GM23338 (cell line): ENCODE measurements around the gene CFLAR. TPM values are rescaled to one million over a fixed set of nuclear protein-coding genes. Genes with fewer than 3 reads are reported as not detected.
A peak's percentile ranks its signal among the peaks of the same experiment; 100 is the strongest.

Experiments used
- ATAC-seq: fragments of 200-7000 bp; cut with Tn5 transposase; 3 replicates; pipeline ENCODE4 v1.9.1; 2020
- DNase-seq: peaks from one replicate; pipeline ENCODE4 v3.0.0-alpha.2; 2015; ENCODE audit warnings: low spot score
- H2AFZ ChIP-seq: fragments of 200-600 bp; sonication (generic); 2 replicates; pipeline ENCODE4 v1.8.0; 2016; ENCODE audit warnings: antibody characterized with exemption, mild to moderate bottlenecking, moderate library complexity
- H3F3A ChIP-seq: fragments of 200-600 bp; sonication (generic); replicated peaks from 2 replicates; pipeline ENCODE4 v1.8.0; 2017; ENCODE audit warnings: antibody characterized with exemption, mixed run types, low read depth
- H3K27ac ChIP-seq: fragments of 200-600 bp; sonication (generic); 2 replicates; pipeline ENCODE4 v1.6.1; 2016; ENCODE audit warnings: low read depth
- H3K27me3 ChIP-seq: fragments of 200-600 bp; sonication (generic); 2 replicates; pipeline ENCODE4 v1.8.0; 2016; ENCODE audit warnings: mild to moderate bottlenecking, mixed run types, moderate library complexity; ENCODE audit not compliant: insufficient read depth
- H3K36me3 ChIP-seq: fragments of 200-600 bp; sonication (generic); 2 replicates; pipeline ENCODE4 v1.8.0; 2016; ENCODE audit warnings: mild to moderate bottlenecking; ENCODE audit not compliant: insufficient read depth
- H3K4me1 ChIP-seq: fragments of 200-600 bp; sonication (generic); 2 replicates; pipeline ENCODE4 v1.8.0; 2016; ENCODE audit warnings: mild to moderate bottlenecking, moderate library complexity; ENCODE audit not compliant: insufficient read depth
- H3K4me2 ChIP-seq: fragments of 200-600 bp; sonication (generic); 2 replicates; pipeline ENCODE4 v1.7.1; 2017; ENCODE audit warnings: mixed run types
- H3K4me3 ChIP-seq: fragments of 200-600 bp; sonication (generic); 2 replicates; pipeline ENCODE4 v1.6.1; 2016; ENCODE audit warnings: mixed run types
- H3K79me2 ChIP-seq: fragments of 200-600 bp; sonication (generic); replicated peaks from 2 replicates; pipeline ENCODE4 v1.8.0; 2017; ENCODE audit warnings: mild to moderate bottlenecking; ENCODE audit not compliant: insufficient read depth
- H3K9me2 ChIP-seq: fragments of 200-600 bp; sonication (generic); 2 replicates; pipeline ENCODE4 v1.8.0; 2017; ENCODE audit not compliant: insufficient read depth
- H4K20me1 ChIP-seq: fragments of 200-600 bp; sonication (generic); replicated peaks from 2 replicates; pipeline ENCODE4 v1.8.0; 2017; ENCODE audit warnings: mild to moderate bottlenecking; ENCODE audit not compliant: insufficient read depth
- H3K27ac Mint-ChIP-seq: 2 replicates; pipeline ENCODE4 v1.8.0; 2020; ENCODE audit warnings: inconsistent platforms, mild to moderate bottlenecking, moderate library complexity, mixed read lengths
- H3K27me3 Mint-ChIP-seq: 3 replicates; pipeline ENCODE4 v1.8.0; 2022; ENCODE audit warnings: low read depth, mild to moderate bottlenecking, moderate library complexity, mixed read lengths, inconsistent platforms; ENCODE audit not compliant: insufficient read depth, poor library complexity
- H3K36me3 Mint-ChIP-seq: 3 replicates; pipeline ENCODE4 v1.8.0; 2021; ENCODE audit warnings: low read depth, mild to moderate bottlenecking, inconsistent platforms, moderate library complexity, mixed read lengths
- H3K4me1 Mint-ChIP-seq: 3 replicates; pipeline ENCODE4 v1.8.0; 2020; ENCODE audit warnings: mild to moderate bottlenecking, inconsistent platforms, mixed read lengths
- H3K4me3 Mint-ChIP-seq: 3 replicates; pipeline ENCODE4 v1.8.0; 2021; ENCODE audit warnings: moderate library complexity, mild to moderate bottlenecking, inconsistent platforms, mixed read lengths
- H3K9me3 Mint-ChIP-seq: 3 replicates; pipeline ENCODE4 v1.8.0; 2020; ENCODE audit warnings: moderate library complexity, mild to moderate bottlenecking, inconsistent platforms, mixed read lengths
- CREB1 ChIP-seq: fragments of 250-450 bp; sonication (Bioruptor Pico); IDR thresholded peaks from 2 replicates; pipeline ENCODE4 v1.5.0; 2020; ENCODE audit warnings: low read depth, mild to moderate bottlenecking, moderate library complexity
- EZH2phosphoT487 ChIP-seq: fragments of 200-600 bp; sonication (generic); IDR thresholded peaks from one replicate; pipeline ENCODE4 v1.8.1; 2018; ENCODE audit warnings: antibody characterized with exemption; ENCODE audit not compliant: unreplicated experiment
- NANOG ChIP-seq: IDR thresholded peaks from 2 replicates; pipeline ENCODE4 v1.6.1; 2016; ENCODE audit warnings: antibody characterized with exemption, borderline replicate concordance
- POLR2AphosphoS5 ChIP-seq: IDR thresholded peaks from 2 replicates; pipeline ENCODE4 v1.6.1; 2016; ENCODE audit warnings: antibody characterized with exemption, low read depth
- ZNF114 ChIP-seq: fragments of 250-450 bp; sonication (Bioruptor Pico); IDR thresholded peaks from 2 replicates; pipeline ENCODE4 v1.5.0; 2020; ENCODE audit warnings: mild to moderate bottlenecking, moderate library complexity
- ZNF331 ChIP-seq: fragments of 250-450 bp; sonication (Bioruptor Pico); IDR thresholded peaks from 2 replicates; pipeline ENCODE4 v1.5.0; 2020; ENCODE audit warnings: low read depth, mild to moderate bottlenecking, moderate library complexity
- polyA plus RNA-seq: library from polyadenylated mRNA; unstranded; fragments of >200 nt; fragmentation: Nextera tagmentation; extraction: Ambion mirVana; gene quantifications from 2 replicates; pipeline ENCODE4 v1.2.1, GENCODE V29; 2016
- total RNA-seq: library from RNA; depleted of rRNA; stranded (reverse); fragments of >200 nt; shearing (Covaris generic); gene quantifications from 2 replicates; pipeline ENCODE4 v1.2.3, GENCODE V29; 2014
- TF ChIP-seq, protein P1 (sequence below): IDR thresholded peaks from one replicate; pipeline ENCODE4 v1.6.1; 2018; ENCODE audit warnings: antibody characterized with exemption; ENCODE audit not compliant: unreplicated experiment
- TF ChIP-seq, protein P2 (sequence below): IDR thresholded peaks from 2 replicates; pipeline ENCODE4 v1.6.1; 2016; ENCODE audit warnings: antibody characterized with exemption
- TF ChIP-seq, protein P3 (sequence below), 2 experiments: fragments of 200-600 bp in 1 of 2; sonication (generic) in 1 of 2; conservative IDR thresholded peaks; 2 replicates each; pipeline versions ENCODE4 v1.5.1 to v1.6.1; 2016 to 2017; ENCODE audit warnings: antibody characterized with exemption in 2 of 2, low read depth in 2 of 2, mild to moderate bottlenecking in 2 of 2, moderate library complexity in 1 of 2

CFLAR gene
- total and polyA plus RNA-seq, 2 experiments from 2014 or later, result 10.1 to 15.1 TPM

DNA sequence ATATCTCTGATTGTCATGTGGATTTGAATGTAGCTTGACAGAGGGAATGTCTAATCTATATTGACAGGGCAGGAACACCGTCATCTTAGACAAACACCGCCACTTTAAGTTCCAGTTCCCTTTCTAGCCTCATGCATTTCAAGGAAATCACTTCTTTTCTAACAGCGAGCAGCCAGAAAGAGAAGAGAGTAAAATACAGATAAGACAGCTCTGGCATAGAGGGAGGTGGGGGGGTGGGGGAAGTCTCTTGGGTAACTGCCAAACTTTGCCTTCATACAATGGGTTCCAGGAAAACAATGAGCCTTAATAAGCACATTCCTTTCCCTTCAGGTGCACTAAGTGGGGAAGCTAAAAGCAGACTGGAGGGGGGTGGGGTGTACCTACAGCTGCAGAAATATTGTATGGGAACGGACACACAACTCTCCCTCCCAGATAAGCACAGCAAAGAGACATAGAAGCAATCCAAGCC lies 104.2 kb downstream of the CFLAR start:
- Mint-ChIP-seq H3K27ac (no peak overlapping the region), H3K4me1 (peaks cover 24% of the 10 kb centered on the region), H3K9me3 (no peaks in the 10 kb centered on the region; the same call in 1 of the 3 replicates), H3K27me3 (peaks cover 2% of the 10 kb centered on the region), H3K4me3 (no peak overlapping the region), H3K36me3 (peaks cover 10% of the 10 kb centered on the region; the same call in 1 of the 3 replicates)
- Histone ChIP-seq H3K9me2 (no peaks in the 10 kb centered on the region; the same call in 1 of the 2 replicates), H3K36me3 (no peaks in the 10 kb centered on the region), H2AFZ (no peak overlapping the region), H3K79me2 (no peaks in the 10 kb centered on the region), H3K4me3 (0 out of 2 replicates have a peak overlapping the region, but pooled peaks have one; percentile 9), H3K4me2 (peak overlapping the region; percentile 64; the same call in 1 of the 2 replicates), H4K20me1 (no peaks in the 10 kb centered on the region), H3K27me3 (no peaks in the 10 kb centered on the region), H3K4me1 (peaks cover 19% of the 10 kb centered on the region), H3K27ac (peak overlapping the region; percentile 80), H3F3A (no peaks in the 10 kb centered on the region)
- ATAC-seq (peak; percentile 88), DNase-seq (peak; percentile 56)
- TF ChIP-seq, protein P1, sequence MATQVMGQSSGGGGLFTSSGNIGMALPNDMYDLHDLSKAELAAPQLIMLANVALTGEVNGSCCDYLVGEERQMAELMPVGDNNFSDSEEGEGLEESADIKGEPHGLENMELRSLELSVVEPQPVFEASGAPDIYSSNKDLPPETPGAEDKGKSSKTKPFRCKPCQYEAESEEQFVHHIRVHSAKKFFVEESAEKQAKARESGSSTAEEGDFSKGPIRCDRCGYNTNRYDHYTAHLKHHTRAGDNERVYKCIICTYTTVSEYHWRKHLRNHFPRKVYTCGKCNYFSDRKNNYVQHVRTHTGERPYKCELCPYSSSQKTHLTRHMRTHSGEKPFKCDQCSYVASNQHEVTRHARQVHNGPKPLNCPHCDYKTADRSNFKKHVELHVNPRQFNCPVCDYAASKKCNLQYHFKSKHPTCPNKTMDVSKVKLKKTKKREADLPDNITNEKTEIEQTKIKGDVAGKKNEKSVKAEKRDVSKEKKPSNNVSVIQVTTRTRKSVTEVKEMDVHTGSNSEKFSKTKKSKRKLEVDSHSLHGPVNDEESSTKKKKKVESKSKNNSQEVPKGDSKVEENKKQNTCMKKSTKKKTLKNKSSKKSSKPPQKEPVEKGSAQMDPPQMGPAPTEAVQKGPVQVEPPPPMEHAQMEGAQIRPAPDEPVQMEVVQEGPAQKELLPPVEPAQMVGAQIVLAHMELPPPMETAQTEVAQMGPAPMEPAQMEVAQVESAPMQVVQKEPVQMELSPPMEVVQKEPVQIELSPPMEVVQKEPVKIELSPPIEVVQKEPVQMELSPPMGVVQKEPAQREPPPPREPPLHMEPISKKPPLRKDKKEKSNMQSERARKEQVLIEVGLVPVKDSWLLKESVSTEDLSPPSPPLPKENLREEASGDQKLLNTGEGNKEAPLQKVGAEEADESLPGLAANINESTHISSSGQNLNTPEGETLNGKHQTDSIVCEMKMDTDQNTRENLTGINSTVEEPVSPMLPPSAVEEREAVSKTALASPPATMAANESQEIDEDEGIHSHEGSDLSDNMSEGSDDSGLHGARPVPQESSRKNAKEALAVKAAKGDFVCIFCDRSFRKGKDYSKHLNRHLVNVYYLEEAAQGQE, result no peak
- TF ChIP-seq ZNF331 (CRISPR knock-in tag), result no peak
- no peak; the same call in 1 of the 2 replicates for TF ChIP-seq CREB1 (CRISPR knock-in tag)

DNA sequence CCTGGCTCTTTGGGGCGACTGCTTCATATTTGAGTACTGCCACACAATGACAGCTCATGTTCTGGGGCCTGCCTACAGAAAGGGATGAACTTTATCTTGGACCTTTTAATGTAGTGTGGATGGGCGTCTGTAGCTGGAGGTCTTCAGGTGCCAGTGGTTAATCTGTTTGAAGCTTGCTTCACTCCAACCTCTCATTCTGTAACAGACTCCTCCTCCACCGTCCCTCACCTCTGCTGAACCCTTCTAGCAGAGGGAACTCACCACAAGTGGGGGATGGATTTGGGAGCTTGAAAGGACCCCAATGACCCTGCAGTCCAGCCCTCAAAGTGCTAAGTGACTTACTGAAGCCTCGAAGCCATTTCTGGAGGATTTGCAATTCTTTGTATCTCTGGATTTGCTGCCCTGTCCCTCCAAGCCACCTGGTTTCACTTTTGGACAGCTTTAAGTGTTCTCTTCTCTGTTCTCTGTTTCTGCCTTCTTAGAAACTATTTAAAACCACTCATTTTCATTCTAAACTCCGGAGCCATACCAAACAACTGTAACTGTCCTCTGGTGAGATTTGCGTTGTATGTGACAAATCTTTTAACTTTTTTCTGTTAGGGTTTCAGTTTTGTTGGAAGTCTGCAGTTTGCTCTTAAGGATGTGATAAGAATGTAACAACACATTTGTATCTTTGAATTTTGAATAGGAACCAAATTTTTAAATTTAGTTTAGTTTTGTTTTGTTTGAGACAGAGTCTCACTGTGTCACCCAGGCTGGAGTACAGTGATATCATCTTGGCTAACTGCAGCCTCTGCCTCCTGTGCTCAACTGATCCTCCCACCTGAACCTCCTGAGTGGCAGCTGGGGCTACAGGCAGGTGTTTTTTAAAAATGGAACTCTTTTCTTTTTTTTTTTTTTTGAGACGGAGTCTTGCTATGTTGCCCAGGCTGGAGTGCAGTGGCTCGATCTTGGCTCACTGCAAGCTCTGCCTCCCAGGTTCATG lies 107.4 kb downstream of the CFLAR start:
- H3K27me3 ChIP-seq, result no peaks in the 10 kb centered on the region
- Mint-ChIP-seq H3K4me1 (peaks cover 24% of the 10 kb centered on the region), H3K27me3 (peaks cover 2% of the 10 kb centered on the region), H3K4me3 (no peak overlapping the region), H3K36me3 (peaks cover 10% of the 10 kb centered on the region; the same call in 1 of the 3 replicates), H3K9me3 (no peaks in the 10 kb centered on the region; the same call in 1 of the 3 replicates), H3K27ac (no peak overlapping the region)
- H3K36me3 ChIP-seq, result no peaks in the 10 kb centered on the region
- H3K4me2 ChIP-seq, result no peak overlapping the region
- no peak for DNase-seq
- no peak for ATAC-seq
- H3K27ac ChIP-seq, result no peak overlapping the region
- no peak overlapping the region for H3K4me3 ChIP-seq
- H3K9me2 ChIP-seq, result no peaks in the 10 kb centered on the region; the same call in 1 of the 2 replicates
- H3K79me2 ChIP-seq, result no peaks in the 10 kb centered on the region
- H2AFZ ChIP-seq, result no peak overlapping the region
- H3K4me1 ChIP-seq, result peaks cover 19% of the 10 kb centered on the region
- no peaks in the 10 kb centered on the region for H3F3A ChIP-seq
- no peaks in the 10 kb centered on the region for H4K20me1 ChIP-seq
- TF ChIP-seq EZH2phosphoT487 (no peak), ZNF114 (CRISPR knock-in tag) (no peak), NANOG (no peak), POLR2AphosphoS5 (no peak)
- TF ChIP-seq, protein P2, sequence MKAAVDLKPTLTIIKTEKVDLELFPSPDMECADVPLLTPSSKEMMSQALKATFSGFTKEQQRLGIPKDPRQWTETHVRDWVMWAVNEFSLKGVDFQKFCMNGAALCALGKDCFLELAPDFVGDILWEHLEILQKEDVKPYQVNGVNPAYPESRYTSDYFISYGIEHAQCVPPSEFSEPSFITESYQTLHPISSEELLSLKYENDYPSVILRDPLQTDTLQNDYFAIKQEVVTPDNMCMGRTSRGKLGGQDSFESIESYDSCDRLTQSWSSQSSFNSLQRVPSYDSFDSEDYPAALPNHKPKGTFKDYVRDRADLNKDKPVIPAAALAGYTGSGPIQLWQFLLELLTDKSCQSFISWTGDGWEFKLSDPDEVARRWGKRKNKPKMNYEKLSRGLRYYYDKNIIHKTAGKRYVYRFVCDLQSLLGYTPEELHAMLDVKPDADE, result no peak
- TF ChIP-seq, protein P3, sequence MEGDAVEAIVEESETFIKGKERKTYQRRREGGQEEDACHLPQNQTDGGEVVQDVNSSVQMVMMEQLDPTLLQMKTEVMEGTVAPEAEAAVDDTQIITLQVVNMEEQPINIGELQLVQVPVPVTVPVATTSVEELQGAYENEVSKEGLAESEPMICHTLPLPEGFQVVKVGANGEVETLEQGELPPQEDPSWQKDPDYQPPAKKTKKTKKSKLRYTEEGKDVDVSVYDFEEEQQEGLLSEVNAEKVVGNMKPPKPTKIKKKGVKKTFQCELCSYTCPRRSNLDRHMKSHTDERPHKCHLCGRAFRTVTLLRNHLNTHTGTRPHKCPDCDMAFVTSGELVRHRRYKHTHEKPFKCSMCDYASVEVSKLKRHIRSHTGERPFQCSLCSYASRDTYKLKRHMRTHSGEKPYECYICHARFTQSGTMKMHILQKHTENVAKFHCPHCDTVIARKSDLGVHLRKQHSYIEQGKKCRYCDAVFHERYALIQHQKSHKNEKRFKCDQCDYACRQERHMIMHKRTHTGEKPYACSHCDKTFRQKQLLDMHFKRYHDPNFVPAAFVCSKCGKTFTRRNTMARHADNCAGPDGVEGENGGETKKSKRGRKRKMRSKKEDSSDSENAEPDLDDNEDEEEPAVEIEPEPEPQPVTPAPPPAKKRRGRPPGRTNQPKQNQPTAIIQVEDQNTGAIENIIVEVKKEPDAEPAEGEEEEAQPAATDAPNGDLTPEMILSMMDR (conservative IDR thresholded peaks at IDR 0.05; ENCODE audit: low read depth in 2 of 2), result no peak
